Amygdala (tissue), 56 donors: ENCODE measurements around the gene SELENOT.

Experiments used
- DNase-seq, 56 donors: peaks; one replicate each; lab custom pipeline; 2025; lab: John Stamatoyannopoulos, UW

SELENOT gene

GRCh38 chr3:150653110-150653561 lies 50.0 kb downstream of the SELENOT start:
- no peak for DNase-seq

- no peak for DNase-seq
These were observed 53.2 kb downstream of the SELENOT start for GRCh38 chr3:150656316-150656715.

- DNase-seq: no peak
These were observed 59.5 kb downstream of the SELENOT start for GRCh38 chr3:150662410-150663200.

- DNase-seq: no peak
These were observed 60.3 kb downstream of the SELENOT start for GRCh38 chr3:150663461-150663860.

GRCh38 chr3:150666167-150666566 lies 63.0 kb downstream of the SELENOT start:
- DNase-seq: no peak

- DNase-seq: no peak
These were observed 70.8 kb downstream of the SELENOT start for GRCh38 chr3:150673966-150674365.

- no peak for DNase-seq
These were observed 72.5 kb downstream of the SELENOT start for GRCh38 chr3:150675587-150675986.
